Measurements from ENCODE around the gene MUC15.

DNA sequence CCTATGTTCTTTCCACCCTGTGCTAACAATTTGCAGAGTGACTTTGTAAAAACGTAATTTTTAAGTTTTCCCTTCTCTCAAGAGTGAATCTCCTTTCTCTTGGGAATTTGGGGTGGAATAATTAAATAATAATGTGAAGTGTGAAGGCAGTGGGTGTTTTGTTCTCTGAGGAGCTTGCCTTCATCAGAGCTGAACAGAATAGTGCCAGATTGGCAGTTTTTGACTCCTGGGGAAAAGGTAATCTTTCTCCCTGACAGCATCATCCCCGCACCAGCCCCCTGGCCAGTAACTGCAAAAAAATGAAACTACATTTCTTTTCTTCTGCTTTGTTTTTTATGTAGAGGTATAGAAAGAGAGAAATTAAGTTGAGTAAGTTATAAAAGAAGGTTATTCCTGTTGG is 59.9 kb downstream of the MUC15 start:
- no peak for TF ChIP-seq EZH2phosphoT487 (IDR thresholded peaks at IDR 0.05; ENCODE audit: low read length)
- TF ChIP-seq, protein P1, sequence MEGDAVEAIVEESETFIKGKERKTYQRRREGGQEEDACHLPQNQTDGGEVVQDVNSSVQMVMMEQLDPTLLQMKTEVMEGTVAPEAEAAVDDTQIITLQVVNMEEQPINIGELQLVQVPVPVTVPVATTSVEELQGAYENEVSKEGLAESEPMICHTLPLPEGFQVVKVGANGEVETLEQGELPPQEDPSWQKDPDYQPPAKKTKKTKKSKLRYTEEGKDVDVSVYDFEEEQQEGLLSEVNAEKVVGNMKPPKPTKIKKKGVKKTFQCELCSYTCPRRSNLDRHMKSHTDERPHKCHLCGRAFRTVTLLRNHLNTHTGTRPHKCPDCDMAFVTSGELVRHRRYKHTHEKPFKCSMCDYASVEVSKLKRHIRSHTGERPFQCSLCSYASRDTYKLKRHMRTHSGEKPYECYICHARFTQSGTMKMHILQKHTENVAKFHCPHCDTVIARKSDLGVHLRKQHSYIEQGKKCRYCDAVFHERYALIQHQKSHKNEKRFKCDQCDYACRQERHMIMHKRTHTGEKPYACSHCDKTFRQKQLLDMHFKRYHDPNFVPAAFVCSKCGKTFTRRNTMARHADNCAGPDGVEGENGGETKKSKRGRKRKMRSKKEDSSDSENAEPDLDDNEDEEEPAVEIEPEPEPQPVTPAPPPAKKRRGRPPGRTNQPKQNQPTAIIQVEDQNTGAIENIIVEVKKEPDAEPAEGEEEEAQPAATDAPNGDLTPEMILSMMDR (IDR thresholded peaks at IDR 0.05; ENCODE audit: low read length) = no peak

Data from MM.1S (cell line).